ENCODE results near the gene LITAFD. TPM values are rescaled to one million over a fixed set of nuclear protein-coding genes. Genes with fewer than 3 reads are reported as not detected.

The LITAFD gene
- total and polyA plus RNA-seq, 12 donors: not detected

- Histone ChIP-seq H3K27me3 (no peaks in the 10 kb centered on the region), H3K4me3 (no peak overlapping the region), H3K36me3 (replicated peaks in 1 of 2) (peaks cover 0 to 98% of the 10 kb centered on the region in 2 donors), H3K4me1 (replicated peaks in 1 of 2) (peaks cover 0 to 15% of the 10 kb centered on the region in 2 donors), H3K27ac (no peak overlapping the region), H3K9me3 (replicated peaks in 1 of 3) (no peaks in the 10 kb centered on the region)
- TF ChIP-seq CTCF (IDR thresholded peaks at IDR 0.05) (no peak), POLR2A (IDR thresholded peaks at IDR 0.05) (no peak)
- intact Hi-C loops (cut with DNase I): no loop called here
- no peak for DNase-seq
- WGBS, 4 donors: 87 to 89% (median 88%) methylated on average over 14 of the region's 14 CpGs
Measured at GRCh38 chr16:8905795-8906591, 23.8 kb downstream of the LITAFD start.

- H3K4me1 ChIP-seq (replicated peaks in 1 of 2): peaks cover 0 to 15% of the 10 kb centered on the region in 2 donors
- H3K27ac ChIP-seq: no peak overlapping the region
- no peaks in the 10 kb centered on the region for H3K9me3 ChIP-seq (replicated peaks in 1 of 3)
- no peak overlapping the region for H3K4me3 ChIP-seq
- 72 to 81% (median 77%) methylated on average over 4 of the region's 4 CpGs for WGBS, 4 donors
- DNase-seq: no peak
- H3K36me3 ChIP-seq (replicated peaks in 1 of 2): peaks cover 0 to 98% of the 10 kb centered on the region in 2 donors
- no peaks in the 10 kb centered on the region for H3K27me3 ChIP-seq
- TF ChIP-seq POLR2A (IDR thresholded peaks at IDR 0.05) (no peak), CTCF (IDR thresholded peaks at IDR 0.05) (no peak)
- intact Hi-C loops (cut with DNase I): no loop called here
Measured at GRCh38 chr16:8907096-8907495, 24.9 kb downstream of the LITAFD start.

GRCh38 chr16:8908810-8909468, 26.8 kb downstream of the LITAFD start:
- TF ChIP-seq POLR2A (IDR thresholded peaks at IDR 0.05): no peak
- no peak for TF ChIP-seq CTCF (IDR thresholded peaks at IDR 0.05)
- DNase-seq: peak in 1 of 7 donors; percentile 15

GRCh38 chr16:8910811-8911210, 28.7 kb downstream of the LITAFD start:
- Histone ChIP-seq H3K4me1 (replicated peaks in 1 of 2) (peaks cover 0 to 15% of the 10 kb centered on the region in 2 donors), H3K36me3 (replicated peaks in 1 of 2) (peaks cover 0 to 85% of the 10 kb centered on the region in 2 donors), H3K4me3 (no peak overlapping the region), H3K27ac (no peak overlapping the region), H3K27me3 (no peaks in the 10 kb centered on the region), H3K9me3 (replicated peaks in 1 of 3) (no peaks in the 10 kb centered on the region)
- intact Hi-C loops (cut with DNase I): no loop called here
- DNase-seq: no peak
- 87 to 100% (median 96%) methylated on average over 1 of the region's 1 CpG for WGBS, 4 donors
- TF ChIP-seq POLR2A (IDR thresholded peaks at IDR 0.05) (no peak), CTCF (IDR thresholded peaks at IDR 0.05) (no peak)

More at GRCh38 chr16:8908810-8909468, 26.8 kb downstream of the LITAFD start:
- WGBS, 4 donors: 78 to 85% (median 84%) methylated on average over 8 of the region's 8 CpGs
- no peaks in the 10 kb centered on the region for H3K9me3 ChIP-seq (replicated peaks in 1 of 3)
- intact Hi-C loops (cut with DNase I): no loop called here
- peaks cover 0 to 15% of the 10 kb centered on the region in 2 donors for H3K4me1 ChIP-seq (replicated peaks in 1 of 2)
- H3K4me3 ChIP-seq: no peak overlapping the region
- H3K36me3 ChIP-seq (replicated peaks in 1 of 2): peaks cover 0 to 85% of the 10 kb centered on the region in 2 donors
- H3K27me3 ChIP-seq: no peaks in the 10 kb centered on the region
- H3K27ac ChIP-seq: no peak overlapping the region

Data from adrenal gland (tissue), 12 donors.